IMR-90 (cell line): ENCODE measurements around the gene ARHGEF40. TPM values are rescaled to one million over a fixed set of nuclear protein-coding genes. Genes with fewer than 3 reads are reported as not detected.

Experiments used
- ATAC-seq: fragments of 200-7000 bp; cut with Tn5 transposase; 2 replicates; pipeline ENCODE4 v1.9.1; 2020; ENCODE audit warnings: low read depth, mild to moderate bottlenecking, moderate library complexity
- BruUV-seq: library from RNA; stranded (reverse); fragments of 400-500 nt; replicated peaks from 2 replicates; lab custom pipeline; 2021; lab: Mats Ljungman, UMichigan
- CTCF ChIA-PET: fragments of 300-600 bp; formaldehyde crosslinking; extraction: SDS; loops from one replicate; lab custom pipeline; 2021; ENCODE audit warnings: antibody characterized with exemption; lab: Yijun Ruan, JAX
- POLR2A ChIA-PET: fragments of 300-600 bp; sonication (Branson Sonifier 250); formaldehyde crosslinking; loops from one replicate; lab custom pipeline; 2022; ENCODE audit warnings: antibody characterized with exemption; ENCODE audit not compliant: unreplicated experiment; lab: Charles Lee
- DNase-seq: peaks from one replicate; pipeline ENCODE4 v3.0.0; 2013
- H2AFZ ChIP-seq: replicated peaks from 2 replicates; pipeline ENCODE3; 2013; ENCODE audit warnings: low read length, mild to moderate bottlenecking; ENCODE audit not compliant: poor library complexity
- H2AK5ac ChIP-seq: 2 replicates; pipeline ENCODE4 v1.6.1; 2013; ENCODE audit warnings: low read depth, low read length, inconsistent platforms
- H2AK9ac ChIP-seq: replicated peaks from 2 replicates; pipeline ENCODE3; 2013; ENCODE audit warnings: mild to moderate bottlenecking, low read depth, low read length, moderate library complexity; ENCODE audit not compliant: poor library complexity
- H2BK120ac ChIP-seq: 2 replicates; pipeline ENCODE4 v1.6.1; 2013; ENCODE audit warnings: low read depth, low read length, inconsistent platforms
- H2BK15ac ChIP-seq: 3 replicates; pipeline ENCODE4 v1.6.1; 2013; ENCODE audit warnings: low read depth, low read length, inconsistent platforms
- H2BK20ac ChIP-seq: 2 replicates; pipeline ENCODE4 v1.6.1; 2013; ENCODE audit warnings: low read depth, mild to moderate bottlenecking, inconsistent platforms, low read length, moderate library complexity
- H2BK5ac ChIP-seq: 2 replicates; pipeline ENCODE4 v1.6.1; 2013; ENCODE audit warnings: mild to moderate bottlenecking, low read depth, low read length, inconsistent platforms; ENCODE audit not compliant: poor library complexity, severe bottlenecking
- H3K14ac ChIP-seq: replicated peaks from 2 replicates; pipeline ENCODE4 v1.6.1; 2013; ENCODE audit warnings: low read depth, low read length, inconsistent platforms
- H3K18ac ChIP-seq: 2 replicates; pipeline ENCODE4 v1.6.1; 2013; ENCODE audit warnings: low read depth, low read length, control low read depth
- H3K23ac ChIP-seq: 2 replicates; pipeline ENCODE4 v1.6.1; 2013; ENCODE audit warnings: low read depth, low read length, inconsistent platforms
- H3K27ac ChIP-seq: 2 replicates; pipeline ENCODE4 v1.5.1; 2013; ENCODE audit warnings: mild to moderate bottlenecking, control low read depth, low read length; ENCODE audit not compliant: insufficient read depth
- H3K27me3 ChIP-seq: 2 replicates; pipeline ENCODE4 v1.6.1; 2013; ENCODE audit warnings: low read length; ENCODE audit not compliant: control insufficient read depth, insufficient read depth
- H3K36me3 ChIP-seq: 2 replicates; pipeline ENCODE4 v1.6.1; 2013; ENCODE audit warnings: low read length, mixed read lengths; ENCODE audit not compliant: control insufficient read depth, insufficient read depth
- H3K4ac ChIP-seq: 2 replicates; pipeline ENCODE4 v1.6.1; 2013; ENCODE audit warnings: low read depth, low read length, inconsistent platforms
- H3K4me1 ChIP-seq: 2 replicates; pipeline ENCODE4 v1.6.1; 2013; ENCODE audit warnings: low read length, mixed read lengths; ENCODE audit not compliant: control insufficient read depth, insufficient read depth
- H3K4me2 ChIP-seq: 2 replicates; pipeline ENCODE4 v1.6.1; 2013; ENCODE audit warnings: low read depth, mild to moderate bottlenecking, control low read depth, low read length, moderate library complexity
- H3K4me3 ChIP-seq: 2 replicates; pipeline ENCODE4 v1.5.1; 2013; ENCODE audit warnings: low read depth, mild to moderate bottlenecking, control low read depth, low read length, moderate library complexity; ENCODE audit not compliant: insufficient read depth
- H3K56ac ChIP-seq: 2 replicates; pipeline ENCODE4 v1.6.1; 2013; ENCODE audit warnings: low read length, inconsistent platforms; ENCODE audit not compliant: insufficient read depth; ENCODE audit errors: extremely low read depth
- H3K79me1 ChIP-seq, 2 experiments: 2 replicates each; pipeline ENCODE4 v1.6.1; 2013; ENCODE audit warnings: low read length in 2 of 2, inconsistent platforms in 1 of 2, low read depth in 1 of 2
- H3K9ac ChIP-seq: 2 replicates; pipeline ENCODE4 v1.6.1; 2013; ENCODE audit warnings: low read depth, low read length, control low read depth
- H3K9me1 ChIP-seq: 2 replicates; pipeline ENCODE4 v1.6.1; 2013; ENCODE audit warnings: low read length, inconsistent platforms; ENCODE audit not compliant: insufficient read depth
- H3K9me3 ChIP-seq: 2 replicates; pipeline ENCODE4 v1.6.1; 2013; ENCODE audit warnings: low read length; ENCODE audit not compliant: control insufficient read depth, insufficient read depth
- H4K20me1 ChIP-seq: 2 replicates; pipeline ENCODE4 v1.6.1; 2013; ENCODE audit warnings: low read length, inconsistent platforms; ENCODE audit not compliant: insufficient read depth
- H4K5ac ChIP-seq: 2 replicates; pipeline ENCODE4 v1.6.1; 2013; ENCODE audit warnings: mild to moderate bottlenecking, low read depth, low read length, control low read depth
- H4K8ac ChIP-seq, 2 experiments: 2 replicates each; pipeline ENCODE4 v1.6.1; 2013; ENCODE audit warnings: low read depth in 2 of 2, low read length in 2 of 2, control low read depth in 1 of 2, inconsistent platforms in 1 of 2
- H4K91ac ChIP-seq: 2 replicates; pipeline ENCODE4 v1.6.1; 2013; ENCODE audit warnings: low read depth, low read length, inconsistent platforms; ENCODE audit not compliant: insufficient read depth
- CTCF ChIP-seq: conservative IDR thresholded peaks from 2 replicates; pipeline ENCODE4 v1.5.1; 2012; ENCODE audit warnings: mild to moderate bottlenecking, low read depth, low read length, improper control_type of control experiment
- ELK1 ChIP-seq: fragments of 150-350 bp; IDR thresholded peaks from 2 replicates; pipeline ENCODE4 v1.6.1; 2016; ENCODE audit warnings: low read depth, mild to moderate bottlenecking, low read length, moderate library complexity, borderline replicate concordance
- FOS ChIP-seq: fragments of 150-350 bp; IDR thresholded peaks from 2 replicates; pipeline ENCODE4 v1.6.1; 2016; ENCODE audit warnings: low read depth, low read length
- MXI1 ChIP-seq: IDR thresholded peaks from 2 replicates; pipeline ENCODE4 v1.6.1; 2012; ENCODE audit warnings: low read depth, mild to moderate bottlenecking, low read length, moderate library complexity, borderline replicate concordance
- NFE2L2 ChIP-seq: fragments of 150-350 bp; IDR thresholded peaks from 2 replicates; pipeline ENCODE4 v1.6.1; 2016; ENCODE audit warnings: low read depth, mild to moderate bottlenecking, low read length
- POLR2A ChIP-seq: IDR thresholded peaks from 2 replicates; pipeline ENCODE4 v1.6.1; 2012; ENCODE audit warnings: mild to moderate bottlenecking, low read depth, low read length
- RAD21 ChIP-seq: IDR thresholded peaks from 2 replicates; pipeline ENCODE4 v1.6.1; 2012; ENCODE audit warnings: low read length, improper control_type of control experiment
- RCOR1 ChIP-seq: IDR thresholded peaks from 2 replicates; pipeline ENCODE4 v1.6.1; 2012; ENCODE audit warnings: mild to moderate bottlenecking, low read length, improper control_type of control experiment; ENCODE audit not compliant: insufficient replicate concordance
- SMC3 ChIP-seq: fragments of 150-350 bp; IDR thresholded peaks from 2 replicates; pipeline ENCODE4 v1.6.1; 2016; ENCODE audit warnings: low read depth, mild to moderate bottlenecking, antibody characterized with exemption, low read length, moderate library complexity
- WGBS, 2 experiments: methylation state at CpG; one replicate each; pipeline versions ENCODE4 v1.1.5 to v1.1.7; 2013; ENCODE audit warnings: missing lambda C conversion rate in 2 of 2; ENCODE audit not compliant: insufficient read length in 1 of 2; ENCODE audit errors: extremely low coverage in 2 of 2; 5-methylcytosine and 5-hydroxymethylcytosine counted together
- dilution Hi-C: fragments of 300-500 bp; cut with HindIII; formaldehyde crosslinking; loops from one replicate; pipeline ENCODE4 v1.14.3; 2018; ENCODE audit warnings: low sequenced_read_pairs; ENCODE audit not compliant: unreplicated experiment
- in situ Hi-C: fragments of 300-500 bp; cut with MboI; formaldehyde crosslinking; loops from 3 replicates; pipeline ENCODE4 v1.14.3; 2019; ENCODE audit warnings: low sequenced_read_pairs, inconsistent platforms, mixed read lengths
- intact Hi-C: fragments of 100-400 bp; cut with micrococcal nuclease; formaldehyde crosslinking; loops from 2 replicates; pipeline ENCODE4 v1.10.0; 2022
- polyA plus RNA-seq, 3 experiments: library from polyadenylated mRNA; depleted of rRNA; stranded (reverse); fragments of >200 nt; gene quantifications; 2 replicates each; pipeline ENCODE4 v1.2.3, GENCODE V29; 2012; ENCODE audit warnings: low replicate concordance in 1 of 3
- total RNA-seq: library from RNA; depleted of rRNA; stranded (reverse); fragments of >200 nt; gene quantifications from 2 replicates; pipeline ENCODE4 v1.2.3, GENCODE V29; 2012

Gene ARHGEF40
- total and polyA plus RNA-seq, 2 of the 4 experiments (the other 2 are of a cell fraction): 18.1 to 58.4 TPM

GRCh38 chr14:21121122-21121521 is 51.0 kb downstream of the ARHGEF40 start:
- intact Hi-C loops: no loop called here
- DNase-seq: no peak
- Histone ChIP-seq H3K4ac (no peak overlapping the region), H3K36me3 (no peaks in the 10 kb centered on the region), H3K27ac (no peak overlapping the region), H4K20me1 (no peaks in the 10 kb centered on the region), H2AFZ (no peak overlapping the region), H3K4me3 (no peak overlapping the region), H3K9ac (no peak overlapping the region), H4K91ac (no peak overlapping the region), H3K4me2 (no peak overlapping the region), H4K5ac (no peak overlapping the region), H4K8ac (no peak overlapping the region), H3K56ac (no peak overlapping the region), H3K9me3 (no peaks in the 10 kb centered on the region), H3K4me1 (no peaks in the 10 kb centered on the region), H2AK9ac (no peak overlapping the region), H3K9me1 (no peaks in the 10 kb centered on the region), H3K27me3 (peaks cover 7% of the 10 kb centered on the region; the same call in 1 of the 2 replicates), H2BK20ac (no peak overlapping the region), H2BK5ac (no peak overlapping the region), H2BK15ac (no peak overlapping the region), H3K18ac (no peak overlapping the region), H2AK5ac (no peak overlapping the region), H3K14ac (no peak overlapping the region), H3K23ac (no peak overlapping the region), H2BK120ac (no peak overlapping the region), H3K79me1 (no peaks in the 10 kb centered on the region)
- no TSS peak for BruUV-seq
- WGBS, 2 experiments: no CpG with 5 or more reads among the region's 1 CpG
- no peak for ATAC-seq
- CTCF ChIA-PET: no interaction called here
- dilution Hi-C loops: no loop called here
- TF ChIP-seq RAD21: no peak
- no peak for TF ChIP-seq MXI1
- TF ChIP-seq SMC3: no peak
- no peak for TF ChIP-seq FOS
- no peak for TF ChIP-seq POLR2A
- no peak for TF ChIP-seq ELK1
- no peak for TF ChIP-seq CTCF
- TF ChIP-seq NFE2L2: no peak
- no peak for TF ChIP-seq RCOR1
- in situ Hi-C loops: no loop called here
- POLR2A ChIA-PET: no interaction called here
